ENCODE results near the gene MYEOV.

Gene MYEOV

GRCh38 chr11:69343401-69344321, 49.7 kb downstream of the MYEOV start:
- no peak for ATAC-seq
- H3K27ac Mint-ChIP-seq: no peak overlapping the region
- H3K4me3 Mint-ChIP-seq: no peak overlapping the region
- no peaks in the 10 kb centered on the region for H3K27me3 Mint-ChIP-seq
- H3K9me3 Mint-ChIP-seq: peaks cover 19% of the 10 kb centered on the region
- peaks cover 12% of the 10 kb centered on the region for H3K4me1 Mint-ChIP-seq
- H3K36me3 Mint-ChIP-seq: peaks cover 12% of the 10 kb centered on the region

GRCh38 chr11:69344570-69345145, 50.7 kb downstream of the MYEOV start:
- Mint-ChIP-seq H3K27ac (no peak overlapping the region), H3K36me3 (peaks cover 10% of the 10 kb centered on the region), H3K27me3 (no peaks in the 10 kb centered on the region), H3K9me3 (peaks cover 20% of the 10 kb centered on the region), H3K4me1 (peaks cover 4% of the 10 kb centered on the region), H3K4me3 (no peak overlapping the region)
- ATAC-seq: no peak

All from stimulated activated memory B cell treated with anti-CD40 and anti-IgM and Interleukin-4, amounts not matched to agents 10 μg/mL and 1 μg/mL and 100 μg/mL, for 72 hours (primary cell).